Caco-2 (cell line): ENCODE measurements around the gene MAP2K2. TPM values are rescaled to one million over a fixed set of nuclear protein-coding genes. Genes with fewer than 3 reads are reported as not detected.
A peak's percentile ranks its signal among the peaks of the same experiment; 100 is the strongest.

Source experiments
- BruUV-seq: library from RNA; stranded (reverse); fragments of 400-500 nt; replicated peaks from 2 replicates; lab custom pipeline; 2021; lab: Mats Ljungman, UMichigan
- CTCF ChIA-PET: fragments of 300-600 bp; sonication (Branson Sonifier 250); formaldehyde crosslinking; loops from one replicate; lab custom pipeline; 2022; ENCODE audit warnings: antibody characterized with exemption; lab: Charles Lee
- POLR2A ChIA-PET: fragments of 300-600 bp; sonication (Branson Sonifier 250); formaldehyde crosslinking; loops from one replicate; lab custom pipeline; 2022; ENCODE audit warnings: antibody characterized with exemption; lab: Charles Lee
- DNase-seq, 2 experiments: peaks; one replicate each; pipeline versions ENCODE4 v3.0.0 to v3.0.0-alpha.2; 2020 to 2022
- H3K27me3 ChIP-seq: replicated peaks from 2 replicates; pipeline ENCODE4 v1.6.0; 2011; ENCODE audit warnings: low read length; ENCODE audit not compliant: control insufficient read depth, insufficient read depth
- H3K36me3 ChIP-seq: 2 replicates; pipeline ENCODE4 v1.5.1; 2011; ENCODE audit warnings: low read length; ENCODE audit not compliant: control insufficient read depth, insufficient read depth
- H3K4me1 ChIP-seq: fragments of 250-450 bp; sonication (Bioruptor Pico); 2 replicates; pipeline ENCODE4 v1.5.1; 2020; ENCODE audit warnings: mild to moderate bottlenecking
- H3K4me3 ChIP-seq: 2 replicates; pipeline ENCODE4 v1.5.1; 2011; ENCODE audit warnings: low read depth, mild to moderate bottlenecking, control low read depth, low read length
- H3K9me3 ChIP-seq: fragments of 250-450 bp; sonication (Bioruptor Pico); 2 replicates; pipeline ENCODE4 v1.5.1; 2020; ENCODE audit warnings: mild to moderate bottlenecking, moderate library complexity
- H3K27ac Mint-ChIP-seq: one replicate; pipeline ENCODE4 v1.8.0; 2022; ENCODE audit warnings: mixed read lengths; ENCODE audit not compliant: unreplicated experiment
- H3K27me3 Mint-ChIP-seq: one replicate; pipeline ENCODE4 v1.8.0; 2022; ENCODE audit warnings: mixed read lengths; ENCODE audit not compliant: insufficient read depth, unreplicated experiment
- H3K36me3 Mint-ChIP-seq: one replicate; pipeline ENCODE4 v1.8.0; 2022; ENCODE audit warnings: mild to moderate bottlenecking, mixed read lengths; ENCODE audit not compliant: insufficient read depth, unreplicated experiment
- H3K4me1 Mint-ChIP-seq: one replicate; pipeline ENCODE4 v1.8.0; 2022; ENCODE audit warnings: low read depth, mixed read lengths; ENCODE audit not compliant: unreplicated experiment
- H3K4me3 Mint-ChIP-seq: one replicate; pipeline ENCODE4 v1.8.0; 2022; ENCODE audit warnings: mild to moderate bottlenecking, moderate library complexity, mixed read lengths; ENCODE audit not compliant: unreplicated experiment
- H3K9me3 Mint-ChIP-seq: one replicate; pipeline ENCODE4 v1.8.0; 2022; ENCODE audit warnings: mixed read lengths; ENCODE audit not compliant: unreplicated experiment
- intact Hi-C: fragments of 100-400 bp; cut with micrococcal nuclease; formaldehyde crosslinking; loops from one replicate; pipeline ENCODE4 v1.10.0; 2022; ENCODE audit not compliant: unreplicated experiment
- total RNA-seq: library from RNA; stranded (reverse); gene quantifications from 2 replicates; pipeline ENCODE4 v1.2.3, GENCODE V29; 2022
- TF ChIP-seq, protein P1 (sequence below), 2 experiments: fragments of 200-600 bp in 1 of 2; IDR thresholded peaks; 1 replicate in 1 of 2; 2 replicates in 1 of 2; pipeline versions ENCODE4 v1.5.1 to v1.8.0; 2011 to 2022; ENCODE audit warnings: antibody characterized with exemption in 1 of 2, control low read depth in 1 of 2, inconsistent platforms in 1 of 2, low read depth in 1 of 2, low read length in 1 of 2, mild to moderate bottlenecking in 1 of 2, moderate library complexity in 1 of 2; ENCODE audit not compliant: insufficient read depth in 1 of 2, severe bottlenecking in 1 of 2, unreplicated experiment in 1 of 2

The MAP2K2 gene
- total RNA-seq, 1 experiment from 2014 or later, result 149 TPM

DNA sequence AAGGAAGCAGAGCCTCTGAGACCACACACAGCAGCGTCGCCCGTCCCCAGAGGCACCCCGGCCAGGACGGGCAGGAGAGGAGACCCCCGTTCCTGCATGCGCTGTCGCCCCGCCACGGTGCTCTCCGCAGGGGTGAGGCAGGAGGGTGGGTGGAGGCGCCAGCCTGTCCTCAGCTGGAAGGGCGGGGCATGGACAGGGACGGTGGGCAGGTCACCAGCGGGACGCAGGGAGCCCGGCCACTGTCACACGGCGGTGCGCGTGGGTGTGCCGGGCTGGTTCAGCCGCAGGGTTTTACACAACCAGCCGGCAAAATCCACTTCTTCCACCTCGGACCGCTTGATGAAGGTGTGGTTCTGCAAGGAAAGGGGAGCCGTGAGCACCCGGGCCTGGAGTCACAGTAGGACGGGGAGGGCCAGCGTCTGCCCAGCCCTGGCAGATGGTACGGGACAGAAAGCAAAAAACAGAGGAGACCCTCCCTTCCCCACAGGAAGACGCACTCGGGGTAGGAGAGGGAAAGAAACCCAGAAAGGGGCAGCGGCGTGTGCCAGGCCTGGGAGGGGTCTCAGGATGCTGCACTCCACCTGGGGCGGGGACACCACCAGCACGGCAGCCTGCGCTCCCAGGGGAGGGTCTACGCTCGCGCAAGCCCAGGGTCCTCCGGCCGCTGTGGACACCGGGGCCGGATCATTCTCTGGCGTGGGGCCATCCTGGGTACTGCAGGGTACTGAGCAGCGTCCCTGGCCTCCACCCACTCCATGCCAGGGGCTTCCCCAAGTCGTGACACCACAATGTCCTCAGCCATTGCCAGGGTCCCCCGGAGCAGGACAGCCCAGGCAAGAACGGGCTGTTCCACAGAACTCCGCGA is 33.3 kb downstream of the MAP2K2 start:
- ChIA-PET CTCF (no interaction called here), POLR2A (no interaction called here)
- no peaks in the 10 kb centered on the region for H3K9me3 Mint-ChIP-seq
- no peaks in the 10 kb centered on the region for H3K4me1 Mint-ChIP-seq
- Histone ChIP-seq H3K4me3 (no peak overlapping the region), H3K27me3 (no peaks in the 10 kb centered on the region), H3K36me3 (no peaks in the 10 kb centered on the region), H3K9me3 (no peaks in the 10 kb centered on the region), H3K4me1 (peaks cover 6% of the 10 kb centered on the region)
- no TSS peak for BruUV-seq
- peak overlapping the region; percentile 38 for H3K4me3 Mint-ChIP-seq
- H3K36me3 Mint-ChIP-seq, result peaks cover 53% of the 10 kb centered on the region
- intact Hi-C loops, result no loop called here
- no peak overlapping the region for H3K27ac Mint-ChIP-seq
- TF ChIP-seq, protein P1, sequence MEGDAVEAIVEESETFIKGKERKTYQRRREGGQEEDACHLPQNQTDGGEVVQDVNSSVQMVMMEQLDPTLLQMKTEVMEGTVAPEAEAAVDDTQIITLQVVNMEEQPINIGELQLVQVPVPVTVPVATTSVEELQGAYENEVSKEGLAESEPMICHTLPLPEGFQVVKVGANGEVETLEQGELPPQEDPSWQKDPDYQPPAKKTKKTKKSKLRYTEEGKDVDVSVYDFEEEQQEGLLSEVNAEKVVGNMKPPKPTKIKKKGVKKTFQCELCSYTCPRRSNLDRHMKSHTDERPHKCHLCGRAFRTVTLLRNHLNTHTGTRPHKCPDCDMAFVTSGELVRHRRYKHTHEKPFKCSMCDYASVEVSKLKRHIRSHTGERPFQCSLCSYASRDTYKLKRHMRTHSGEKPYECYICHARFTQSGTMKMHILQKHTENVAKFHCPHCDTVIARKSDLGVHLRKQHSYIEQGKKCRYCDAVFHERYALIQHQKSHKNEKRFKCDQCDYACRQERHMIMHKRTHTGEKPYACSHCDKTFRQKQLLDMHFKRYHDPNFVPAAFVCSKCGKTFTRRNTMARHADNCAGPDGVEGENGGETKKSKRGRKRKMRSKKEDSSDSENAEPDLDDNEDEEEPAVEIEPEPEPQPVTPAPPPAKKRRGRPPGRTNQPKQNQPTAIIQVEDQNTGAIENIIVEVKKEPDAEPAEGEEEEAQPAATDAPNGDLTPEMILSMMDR (IDR thresholded peaks at IDR 0.05; ENCODE audit: insufficient read depth in 1 of 2, low read depth in 1 of 2, low read length in 1 of 2, severe bottlenecking in 1 of 2, unreplicated experiment in 1 of 2), result no peak
- no peaks in the 10 kb centered on the region for H3K27me3 Mint-ChIP-seq
- no peak for DNase-seq

DNA sequence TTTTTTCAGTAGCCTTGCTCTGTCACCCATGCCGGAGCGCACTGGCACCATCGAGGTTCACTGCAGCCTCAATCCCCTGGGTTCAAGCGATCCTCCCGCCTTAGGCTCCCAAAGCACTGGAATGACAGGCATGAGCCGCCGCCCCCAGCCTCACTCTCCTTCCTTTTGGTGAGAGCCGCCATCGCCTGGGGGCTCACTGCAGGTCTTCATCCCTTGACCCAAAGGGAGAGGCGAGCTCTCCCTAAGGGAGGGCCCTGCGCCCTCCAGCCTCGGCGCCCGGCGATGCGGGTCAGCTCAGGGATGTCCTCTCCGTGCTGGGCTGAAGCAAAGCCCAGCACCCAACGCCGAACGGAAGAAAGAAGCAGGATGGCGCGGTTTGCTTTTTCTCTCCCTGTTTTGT is 34.0 kb downstream of the MAP2K2 start:
- DNase-seq, result peak in 1 of 2 experiments; percentile 57
- Histone ChIP-seq H3K4me3 (no peak overlapping the region), H3K4me1 (peaks cover 6% of the 10 kb centered on the region), H3K27me3 (no peaks in the 10 kb centered on the region), H3K36me3 (no peaks in the 10 kb centered on the region), H3K9me3 (no peaks in the 10 kb centered on the region)
- H3K36me3 Mint-ChIP-seq, result peaks cover 53% of the 10 kb centered on the region
- no TSS peak for BruUV-seq
- TF ChIP-seq, protein P1 (IDR thresholded peaks at IDR 0.05; ENCODE audit: insufficient read depth in 1 of 2, low read depth in 1 of 2, low read length in 1 of 2, severe bottlenecking in 1 of 2, unreplicated experiment in 1 of 2), result no peak
- H3K27ac Mint-ChIP-seq, result no peak overlapping the region
- POLR2A ChIA-PET, result no interaction called here
- H3K9me3 Mint-ChIP-seq, result no peaks in the 10 kb centered on the region
- H3K4me1 Mint-ChIP-seq, result no peaks in the 10 kb centered on the region
- peak overlapping the region; percentile 38 for H3K4me3 Mint-ChIP-seq
- no peaks in the 10 kb centered on the region for H3K27me3 Mint-ChIP-seq
- intact Hi-C loops, result no loop called here
- CTCF ChIA-PET, result interaction anchor here (0.7 kb wide), 1 partner anchor 240 kb away, joined by 3 read pairs; no protein-coding TSS in a partner anchor

DNA sequence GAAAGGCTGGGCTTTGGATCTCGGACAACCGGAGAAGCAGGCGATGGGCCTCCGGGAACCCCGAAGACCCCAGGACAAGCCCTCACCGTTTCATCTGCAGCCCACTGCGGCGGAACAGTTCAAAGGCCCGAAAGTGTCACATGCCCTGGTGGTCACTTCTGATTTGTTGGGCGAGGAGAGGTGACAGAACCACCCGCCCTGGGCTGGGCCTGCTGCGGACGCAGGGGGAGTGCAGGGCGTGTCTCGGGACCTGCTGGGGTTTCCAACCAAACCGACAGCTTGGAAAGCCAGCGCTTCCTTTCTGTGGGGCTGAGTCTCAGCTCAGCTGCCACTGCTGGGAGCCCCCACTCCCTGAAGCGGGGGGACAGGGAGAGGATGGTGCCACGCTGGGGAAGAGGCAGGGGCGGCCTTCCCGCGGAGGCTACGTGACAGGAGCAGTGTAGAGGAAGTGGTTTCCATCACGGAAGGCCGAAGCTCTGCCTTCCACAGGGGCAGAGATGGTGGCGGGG is 34.5 kb downstream of the MAP2K2 start:
- H3K27ac Mint-ChIP-seq, result no peak overlapping the region
- peaks cover 55% of the 10 kb centered on the region for H3K36me3 Mint-ChIP-seq
- ChIA-PET CTCF (interaction anchor here (0.7 kb wide), 1 partner anchor 240 kb away, joined by 3 read pairs; no protein-coding TSS in a partner anchor), POLR2A (no interaction called here)
- no peaks in the 10 kb centered on the region for H3K4me1 Mint-ChIP-seq
- intact Hi-C loops, result no loop called here
- DNase-seq, result no peak
- Histone ChIP-seq H3K4me1 (peaks cover 9% of the 10 kb centered on the region), H3K27me3 (no peaks in the 10 kb centered on the region), H3K4me3 (no peak overlapping the region), H3K9me3 (no peaks in the 10 kb centered on the region), H3K36me3 (no peaks in the 10 kb centered on the region)
- no TSS peak for BruUV-seq
- TF ChIP-seq, protein P1 (IDR thresholded peaks at IDR 0.05; ENCODE audit: insufficient read depth in 1 of 2, low read depth in 1 of 2, low read length in 1 of 2, severe bottlenecking in 1 of 2, unreplicated experiment in 1 of 2), result no peak
- H3K4me3 Mint-ChIP-seq, result peak overlapping the region; percentile 38
- H3K9me3 Mint-ChIP-seq, result no peaks in the 10 kb centered on the region
- no peaks in the 10 kb centered on the region for H3K27me3 Mint-ChIP-seq
